HG03521 (cell line): Measurements from ENCODE around the gene TRIM15.
"Not testable (repeated sequence)": the region's sequence is repeated elsewhere in the genome, so short reads cannot be mapped to it uniquely, and the experiment has no call there.

Experiments used
- ATAC-seq: cut with Tn5 transposase; IDR thresholded peaks from one replicate; pipeline ENCODE4 v1.9.1; 2021; ENCODE audit warnings: mild to moderate bottlenecking, moderate library complexity; ENCODE audit not compliant: unreplicated experiment

The TRIM15 gene

DNA sequence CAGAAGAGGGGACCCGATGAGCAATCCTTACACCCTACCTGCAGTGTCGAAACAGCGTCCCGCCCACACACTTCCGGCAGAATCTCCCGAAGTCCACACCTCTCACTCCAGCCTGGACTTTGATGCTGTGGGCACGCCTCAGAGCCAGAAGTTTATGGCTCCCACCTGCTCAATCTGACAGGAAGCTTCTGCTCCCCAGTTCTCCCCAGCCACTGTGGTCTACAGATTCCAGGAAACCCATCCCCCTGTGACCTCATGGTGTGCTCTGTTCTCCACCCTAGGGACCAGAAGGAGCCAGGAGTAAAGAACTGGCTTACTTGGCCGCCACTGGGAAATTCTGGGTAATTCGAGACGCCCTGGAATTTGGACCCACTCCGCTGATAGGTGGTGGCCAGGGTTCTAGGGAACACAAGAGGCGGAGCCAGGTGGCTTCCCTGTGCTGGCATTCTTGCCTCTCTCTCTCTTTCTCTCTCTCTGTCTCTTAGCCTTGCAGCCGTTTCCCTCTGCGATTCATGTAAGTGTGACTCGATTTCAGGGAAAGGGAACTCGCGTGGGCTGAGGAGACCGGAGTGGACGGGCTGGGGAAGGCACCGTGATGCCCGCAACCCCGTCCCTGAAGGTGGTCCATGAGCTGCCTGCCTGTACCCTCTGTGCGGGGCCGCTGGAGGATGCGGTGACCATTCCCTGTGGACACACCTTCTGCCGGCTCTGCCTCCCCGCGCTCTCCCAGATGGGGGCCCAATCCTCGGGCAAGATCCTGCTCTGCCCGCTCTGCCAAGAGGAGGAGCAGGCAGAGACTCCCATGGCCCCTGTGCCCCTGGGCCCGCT lies at the start of gene TRIM15:
Gene TRIM15, plus strand, starts transcription at position 457 of the 828 bp plus-strand sequence. Its CDS starts 139 bp downstream, at position 596.
- no peak for ATAC-seq

DNA sequence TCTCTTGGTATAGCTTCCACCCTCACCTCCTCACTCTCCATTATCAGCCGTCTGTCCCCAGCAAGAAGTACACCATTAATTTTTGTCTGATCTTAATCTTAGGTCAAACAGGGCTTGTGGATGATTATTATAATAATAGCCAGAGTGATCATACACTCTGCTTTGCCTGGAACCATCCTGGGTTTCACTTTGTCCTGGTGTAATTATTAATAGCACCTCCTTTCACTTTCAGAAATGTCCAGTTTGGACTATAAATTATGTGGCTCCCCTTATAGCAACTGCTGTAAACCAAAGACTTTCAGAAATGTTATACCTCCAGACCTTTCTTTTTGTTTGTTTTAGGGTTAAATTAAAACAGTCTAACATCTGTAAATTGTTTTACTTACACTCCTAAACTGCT lies 49.5 kb upstream of the TRIM15 start:
- no peak for ATAC-seq

DNA sequence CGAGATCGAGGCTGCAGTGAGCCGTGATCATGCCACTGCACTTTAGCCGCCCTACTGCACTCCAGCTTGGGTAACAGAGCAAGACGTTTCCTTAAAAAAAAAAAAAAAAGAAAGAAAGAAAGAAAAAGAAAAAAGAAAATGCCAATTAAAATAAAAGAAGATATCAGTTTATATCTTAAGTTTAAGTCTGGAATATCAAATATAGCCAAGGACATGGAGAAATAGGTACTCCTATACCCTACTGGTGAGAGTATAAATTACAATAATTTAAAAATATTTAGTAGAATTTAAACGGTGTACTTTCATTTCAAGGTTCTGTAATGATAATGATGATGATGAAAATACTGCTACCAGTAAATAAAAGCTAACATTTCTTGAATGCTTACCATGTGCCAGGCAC lies 46.6 kb upstream of the TRIM15 start:
- ATAC-seq, result no peak

DNA sequence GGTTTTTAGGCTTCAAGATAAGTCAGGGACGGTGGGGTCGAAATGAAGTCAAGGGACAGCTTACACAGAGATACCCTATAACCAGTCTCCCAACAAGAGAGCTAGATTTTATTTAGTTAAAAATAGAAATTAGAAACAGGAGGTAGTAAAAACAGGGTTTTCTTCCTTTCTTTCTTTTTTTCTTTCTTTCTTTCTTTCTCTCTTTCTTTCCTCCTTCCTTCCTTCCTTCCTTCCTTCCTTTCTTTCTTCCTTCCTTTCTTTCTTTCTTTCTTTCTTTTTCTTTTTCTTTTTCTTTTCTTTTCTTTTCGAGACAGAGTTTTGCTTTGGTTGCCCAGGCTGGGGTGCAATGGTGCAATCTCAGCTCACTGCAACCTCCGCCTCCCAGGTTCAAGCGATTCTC lies 44.7 kb upstream of the TRIM15 start:
- ATAC-seq, result not testable (repeated sequence)

DNA sequence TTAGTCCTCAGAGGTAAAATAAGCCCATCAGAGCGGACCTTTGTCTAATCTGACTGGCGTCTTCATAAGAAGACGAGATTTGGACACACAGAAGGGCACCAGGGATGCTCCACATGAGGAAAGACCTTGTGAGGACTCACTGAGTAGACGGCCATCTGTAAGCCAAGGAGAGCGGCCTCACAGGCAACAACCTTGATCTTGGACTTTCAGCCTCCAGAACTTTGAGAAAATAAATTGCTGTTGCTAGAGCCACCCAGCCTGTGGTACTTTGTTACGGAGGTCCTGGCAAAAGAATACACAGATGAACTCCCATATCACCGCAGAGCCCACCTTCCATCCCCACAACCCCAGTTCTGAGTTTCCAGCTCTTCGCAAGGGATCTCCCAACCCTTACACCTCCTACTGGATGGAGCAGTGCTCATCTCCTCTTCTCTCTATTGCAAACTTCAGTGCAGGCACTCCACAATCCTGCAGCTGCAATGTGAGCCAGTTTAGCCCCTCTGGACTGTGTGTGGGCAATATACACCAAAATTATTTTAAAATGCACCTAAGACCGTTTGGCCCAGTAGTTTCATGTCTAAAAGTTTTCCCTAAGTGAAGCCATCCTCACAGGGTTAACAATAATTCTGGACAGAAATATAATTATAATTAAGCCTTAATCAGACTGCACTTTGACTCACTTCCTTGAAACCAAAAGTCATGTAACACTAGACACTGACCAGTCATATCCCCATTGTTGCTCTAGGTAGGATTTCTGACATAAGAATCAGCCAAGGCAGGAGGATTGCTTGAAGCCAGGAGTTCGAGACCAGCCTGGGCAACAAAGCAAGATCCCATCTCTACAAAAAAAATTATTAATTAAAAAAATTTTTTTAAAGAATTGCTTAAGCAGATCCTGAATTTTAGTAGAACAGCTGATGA lies 41.6 kb upstream of the TRIM15 start:
- ATAC-seq, result no peak

DNA sequence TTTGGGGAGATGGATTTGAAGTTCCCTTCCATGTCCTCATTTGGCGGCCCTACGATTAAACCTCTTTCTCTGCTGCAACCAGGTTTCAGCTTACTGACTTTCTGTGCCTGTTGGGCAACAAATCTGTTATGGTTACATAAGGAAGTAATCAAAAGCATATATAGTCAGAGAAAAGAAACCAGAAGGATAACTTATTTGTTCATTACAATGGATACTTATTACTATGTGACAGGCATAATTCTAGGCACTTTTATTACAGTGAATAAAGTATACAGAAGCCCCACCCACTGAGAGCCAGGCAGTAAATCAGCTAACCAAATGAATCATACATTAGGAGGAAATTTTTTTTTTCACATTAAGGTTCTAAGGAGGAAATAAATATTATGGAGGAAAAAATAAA lies 40.8 kb upstream of the TRIM15 start:
- ATAC-seq, result no peak

DNA sequence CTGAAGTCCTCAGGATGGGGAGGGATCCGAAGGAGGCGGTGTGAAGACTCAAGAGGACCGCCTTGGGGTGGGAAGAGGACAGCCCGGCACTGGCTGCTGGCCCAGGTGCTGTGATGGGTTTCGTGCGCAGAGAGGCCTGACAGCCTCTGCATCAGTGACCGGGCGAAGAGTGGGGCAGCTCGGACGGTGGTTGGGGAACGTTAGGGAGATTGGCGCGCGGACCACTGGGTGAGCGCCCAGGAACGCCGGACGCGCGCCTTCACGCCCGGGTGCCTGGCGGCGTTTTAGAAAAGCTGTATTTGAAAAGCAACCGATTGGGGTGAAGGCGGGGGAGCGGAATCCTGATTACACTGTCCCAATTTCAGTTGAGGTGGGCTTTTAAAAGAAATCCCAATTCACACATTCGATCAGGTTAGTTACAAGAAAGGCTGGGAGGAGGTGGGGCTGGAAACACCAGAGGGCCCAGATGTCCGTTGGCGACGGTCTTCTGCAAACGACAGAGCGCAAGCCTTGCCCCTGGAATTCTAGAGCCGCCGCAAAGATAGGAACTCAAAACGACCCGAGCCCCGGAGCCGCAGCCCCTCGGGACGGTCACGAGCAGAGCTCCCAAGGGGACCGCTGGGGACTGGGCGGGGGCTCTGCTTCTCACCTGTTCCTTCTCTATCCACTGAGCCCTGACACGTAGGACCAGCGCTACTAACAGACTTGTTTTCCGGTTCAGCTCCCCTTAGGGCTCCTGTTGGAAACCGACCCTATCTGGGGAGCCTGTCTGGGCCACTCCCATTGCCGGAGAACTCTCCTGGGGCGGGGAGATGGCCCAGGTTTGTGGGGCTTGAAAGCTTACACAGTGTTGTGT lies 35.9 kb upstream of the TRIM15 start:
- ATAC-seq, result no peak

DNA sequence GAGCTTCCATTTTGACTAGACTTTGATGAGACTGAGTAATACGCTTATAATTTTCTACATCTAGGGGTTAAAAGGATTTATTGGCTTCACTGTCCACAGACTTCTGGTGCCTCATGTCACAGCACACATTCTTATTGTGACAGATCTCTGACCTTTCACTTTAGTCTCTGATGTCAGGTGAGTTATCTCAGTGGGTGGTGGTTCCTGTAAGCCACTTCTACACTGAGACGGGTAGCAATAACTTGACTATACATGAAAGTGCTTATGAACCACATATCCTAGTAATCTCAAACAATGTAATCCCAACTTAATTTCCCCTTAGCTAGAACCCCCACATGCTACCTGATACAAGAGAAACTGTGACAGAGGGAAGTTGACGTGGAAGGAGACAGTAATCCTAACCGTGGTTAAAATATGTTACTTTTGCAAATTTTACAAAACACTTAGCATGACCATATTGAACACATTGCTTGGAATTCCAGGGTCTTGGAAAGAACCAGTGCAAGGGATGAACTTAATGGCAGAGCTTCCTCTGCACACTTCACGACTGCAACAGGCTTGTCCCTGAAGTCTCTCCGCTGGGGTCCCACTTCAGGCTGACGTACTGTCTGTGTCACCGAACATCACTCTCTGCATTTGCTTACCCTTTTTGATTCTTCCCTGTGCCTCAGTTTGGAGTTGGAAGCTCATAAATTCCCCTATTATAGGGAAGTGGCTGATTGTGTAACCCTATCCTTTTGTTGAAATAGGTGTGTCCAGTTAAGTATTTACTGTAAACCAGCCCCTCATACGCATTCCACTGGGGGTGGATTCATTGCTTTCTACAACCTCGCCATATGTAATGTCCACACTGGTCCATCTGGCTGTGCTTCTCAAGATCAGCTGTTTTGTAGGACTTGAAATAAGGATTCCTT lies 33.8 kb upstream of the TRIM15 start:
- no peak for ATAC-seq

DNA sequence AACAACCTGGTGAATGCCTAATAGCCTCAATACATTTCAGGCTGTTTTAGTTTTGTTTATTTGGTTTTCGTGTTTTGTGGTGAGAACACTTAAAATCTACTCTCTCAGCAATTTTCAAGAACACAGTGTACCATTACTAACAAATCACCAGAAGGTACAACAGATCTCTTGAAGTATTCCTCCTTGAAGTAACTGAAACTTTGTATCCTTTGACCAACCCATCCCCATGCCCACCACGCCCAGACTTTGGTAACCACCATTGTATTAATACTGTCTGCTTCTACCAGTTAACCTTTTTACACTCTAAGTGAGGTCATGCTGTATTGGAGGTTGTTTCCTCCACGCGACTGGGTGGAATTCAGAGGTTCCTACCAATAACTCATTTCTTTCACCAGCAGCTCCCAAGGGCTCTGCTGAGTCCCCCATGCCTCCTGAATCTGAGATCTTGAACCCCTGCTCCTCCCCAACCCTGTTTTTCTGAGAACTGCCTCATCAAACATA lies 33.1 kb upstream of the TRIM15 start:
- no peak for ATAC-seq

DNA sequence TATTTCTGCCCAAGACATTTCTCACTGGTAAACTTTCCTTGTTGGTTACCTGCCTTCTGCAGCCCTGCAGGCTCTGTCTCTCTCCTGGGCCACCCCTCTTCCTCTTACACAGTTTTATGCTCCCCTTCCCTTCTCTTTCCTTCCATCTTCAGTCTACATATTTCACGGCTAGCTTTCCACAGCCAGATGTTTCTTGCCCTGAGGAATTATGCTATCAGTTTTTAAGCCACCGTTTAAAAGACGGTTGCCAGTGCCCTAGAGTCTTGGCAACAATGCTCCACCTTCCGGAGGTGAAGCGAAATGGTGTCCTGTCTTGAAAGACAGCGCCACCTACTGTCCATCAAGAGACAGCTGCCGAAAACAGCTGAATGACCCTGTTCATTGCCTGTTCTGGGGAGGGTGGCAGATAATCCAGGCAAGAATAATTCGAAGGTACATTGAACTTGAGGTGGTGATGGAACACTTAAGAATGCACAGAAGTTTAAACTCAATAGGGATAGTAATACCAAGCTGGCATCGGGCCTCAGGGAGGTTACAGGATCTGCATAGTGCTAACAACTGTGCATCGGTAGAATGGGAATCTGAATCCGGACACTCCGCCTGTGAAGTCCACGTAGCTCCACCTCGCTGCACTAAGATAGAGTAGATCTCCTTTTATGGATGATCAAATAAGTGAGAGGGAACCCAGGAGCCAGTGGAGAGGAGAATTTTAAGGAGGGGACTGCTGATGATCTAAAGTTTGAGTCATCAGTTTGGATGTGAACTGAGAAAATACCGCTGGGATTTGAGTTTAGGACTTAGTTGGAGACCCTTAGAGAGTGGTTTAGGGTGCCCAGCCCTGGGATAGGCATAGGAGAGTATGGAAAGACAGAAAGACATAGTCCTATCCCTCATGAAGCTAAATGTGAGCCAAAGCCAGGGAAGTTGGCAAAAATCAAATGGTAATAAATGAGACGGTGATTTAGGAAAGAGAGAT lies 32.2 kb upstream of the TRIM15 start:
- peak; percentile 53 for ATAC-seq

DNA sequence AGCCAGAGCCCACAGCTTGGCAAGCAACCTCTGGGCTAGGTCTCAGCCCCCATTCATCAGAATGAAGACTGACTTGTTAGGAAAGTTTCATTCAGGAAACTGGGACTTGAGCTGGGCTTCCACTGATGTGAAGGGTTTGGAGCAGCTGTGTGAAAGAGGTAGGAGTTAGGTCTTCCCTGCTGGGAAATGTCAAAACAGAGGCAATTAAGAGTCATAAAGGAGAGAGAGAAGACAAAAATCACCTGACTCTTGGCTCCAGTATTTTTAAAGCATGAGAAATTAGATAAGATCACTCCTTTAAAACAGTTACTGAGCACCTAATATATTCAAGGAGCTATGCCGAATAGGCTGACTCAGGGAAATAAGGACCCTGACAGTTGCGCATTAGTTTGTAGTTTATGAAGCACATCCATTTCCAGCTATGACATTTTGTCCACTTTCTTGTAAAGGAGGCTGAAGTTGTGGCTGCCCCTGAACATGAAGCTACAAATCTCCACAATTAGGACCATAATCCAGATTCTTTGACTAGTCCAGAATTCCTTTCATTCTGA lies 31.3 kb upstream of the TRIM15 start:
- no peak for ATAC-seq

DNA sequence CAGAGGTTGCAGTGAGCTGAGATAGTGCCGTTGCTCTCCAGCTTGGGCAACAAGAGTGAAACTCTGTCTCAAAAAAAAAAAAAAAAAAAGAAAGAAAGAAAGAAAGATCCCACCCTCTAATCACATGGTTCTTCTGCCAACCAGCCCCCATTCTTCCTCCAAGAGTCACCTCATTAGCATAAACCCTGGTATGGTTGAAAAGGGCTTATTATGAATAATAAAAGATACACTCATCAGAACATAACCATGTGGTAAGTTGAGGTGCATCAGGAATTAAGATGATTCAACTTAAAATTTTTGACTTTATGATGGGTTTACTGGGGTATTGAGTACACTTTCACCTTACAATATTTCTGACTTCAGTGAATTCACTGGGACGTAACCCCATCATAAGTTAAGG lies 28.2 kb upstream of the TRIM15 start:
- no peak for ATAC-seq

DNA sequence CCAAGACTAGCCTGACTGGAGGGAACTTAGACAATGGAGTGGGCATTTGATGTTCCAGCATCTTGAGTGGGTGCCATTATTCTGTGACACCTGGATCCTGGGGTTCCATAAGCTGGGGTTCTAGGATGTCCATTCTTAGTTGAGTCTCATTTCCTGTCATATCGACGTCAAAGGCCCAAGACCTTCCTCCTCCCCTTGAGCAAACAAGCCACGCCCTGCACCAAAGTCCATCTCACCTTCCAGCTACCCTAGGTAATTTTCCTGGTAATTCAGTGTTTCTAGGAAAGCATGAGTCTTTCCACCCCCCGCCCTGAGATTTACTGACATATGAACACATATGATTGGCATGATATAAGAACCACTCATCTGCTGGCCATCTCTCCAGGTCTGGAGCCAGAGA lies 27.6 kb upstream of the TRIM15 start, which contains the start of gene TRIM40:
Gene TRIM40, plus strand, starts transcription at position 384 of the 400 bp plus-strand sequence. CDS start 897 bp downstream, outside the sequence.
- ATAC-seq, result no peak

DNA sequence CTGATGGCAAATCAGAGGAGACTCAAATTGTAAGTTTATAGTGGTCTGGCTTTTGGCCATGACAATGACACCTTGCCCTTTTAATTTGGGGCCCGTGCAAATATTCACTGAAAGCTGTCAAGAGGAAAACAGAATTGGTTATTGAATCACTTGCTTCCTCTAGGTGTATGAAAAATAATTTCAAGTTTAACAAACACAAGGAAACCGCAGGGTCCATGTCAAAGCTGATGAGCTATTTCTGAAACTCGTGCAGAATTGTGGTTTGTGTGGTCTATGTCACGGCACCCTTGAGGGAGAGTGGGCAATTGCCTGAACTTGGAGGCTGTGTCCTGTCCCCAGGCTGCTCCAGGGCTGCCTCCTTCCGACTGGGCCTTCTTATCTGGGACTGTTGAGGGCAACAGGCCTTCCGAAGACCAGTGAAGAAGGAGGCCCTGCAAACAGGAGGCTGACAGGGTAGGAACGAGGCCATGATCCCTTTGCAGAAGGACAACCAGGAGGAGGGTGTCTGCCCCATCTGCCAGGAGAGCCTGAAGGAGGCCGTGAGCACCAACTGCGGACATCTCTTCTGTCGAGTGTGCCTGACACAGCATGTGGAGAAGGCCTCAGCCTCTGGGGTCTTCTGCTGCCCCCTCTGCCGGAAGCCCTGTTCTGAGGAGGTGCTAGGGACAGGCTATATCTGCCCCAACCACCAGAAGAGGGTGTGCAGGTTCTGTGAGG lies 26.6 kb upstream of the TRIM15 start:
- no peak for ATAC-seq

DNA sequence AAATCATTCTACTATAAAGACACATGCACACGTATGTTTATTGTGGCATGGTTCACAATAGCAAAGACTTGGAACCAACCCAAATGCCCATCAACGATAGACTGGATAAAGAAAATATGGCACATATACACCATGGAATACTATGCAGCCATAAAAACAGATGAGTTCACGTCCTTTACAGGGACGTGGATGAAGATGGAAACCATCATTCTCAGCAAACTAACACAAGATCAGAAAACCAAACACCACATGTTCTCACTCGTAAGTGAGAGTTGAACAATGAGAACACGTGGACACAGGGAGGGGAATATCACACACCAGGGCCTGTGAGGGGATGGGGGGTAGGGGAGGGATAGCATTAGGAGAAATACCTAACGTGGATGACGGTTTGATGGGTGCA lies 23.1 kb upstream of the TRIM15 start:
- not testable (repeated sequence) for ATAC-seq

DNA sequence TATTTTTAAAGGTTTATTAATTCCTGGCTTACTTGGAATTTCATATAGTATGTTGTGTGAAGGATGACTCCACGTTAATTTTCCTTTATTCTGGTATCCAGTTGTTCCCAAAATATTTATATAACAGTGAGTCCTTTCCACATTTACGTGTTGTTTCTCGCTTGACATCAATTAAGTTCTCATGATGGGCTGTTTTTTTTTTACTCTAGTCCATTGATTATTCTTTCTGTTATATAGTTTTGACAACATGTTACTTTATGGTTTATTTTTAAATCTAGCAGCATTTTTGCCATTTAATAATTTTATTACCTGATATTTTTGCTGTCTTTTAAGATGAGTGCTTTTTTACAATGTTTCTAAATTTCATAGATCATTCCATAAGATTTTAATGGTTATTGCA lies 20.7 kb upstream of the TRIM15 start:
- no peak for ATAC-seq

DNA sequence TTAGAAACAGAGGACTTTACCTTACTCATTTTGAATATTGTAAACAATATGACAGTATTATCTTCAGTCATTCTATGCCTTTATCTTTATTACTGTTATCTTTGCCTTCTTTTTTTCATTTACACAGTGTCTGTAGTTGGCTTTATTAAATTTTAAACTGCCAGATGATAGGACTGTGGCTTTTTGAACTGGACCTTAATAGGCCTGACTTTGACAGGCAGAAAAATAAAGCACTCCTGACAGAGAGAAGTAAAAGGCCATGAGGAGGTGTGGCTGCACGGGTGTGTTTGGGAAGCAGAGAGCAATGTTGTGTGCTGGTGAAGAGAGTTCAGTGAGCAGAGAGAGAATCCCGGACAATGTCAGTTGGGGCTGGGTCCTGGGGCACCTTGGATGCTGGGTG lies 19.6 kb upstream of the TRIM15 start:
- no peak for ATAC-seq
